ENCODE data around the gene PMM1.
"Not testable (repeated sequence)": the region's sequence is repeated elsewhere in the genome, so short reads cannot be mapped to it uniquely, and the experiment has no call there.

The PMM1 gene

DNA sequence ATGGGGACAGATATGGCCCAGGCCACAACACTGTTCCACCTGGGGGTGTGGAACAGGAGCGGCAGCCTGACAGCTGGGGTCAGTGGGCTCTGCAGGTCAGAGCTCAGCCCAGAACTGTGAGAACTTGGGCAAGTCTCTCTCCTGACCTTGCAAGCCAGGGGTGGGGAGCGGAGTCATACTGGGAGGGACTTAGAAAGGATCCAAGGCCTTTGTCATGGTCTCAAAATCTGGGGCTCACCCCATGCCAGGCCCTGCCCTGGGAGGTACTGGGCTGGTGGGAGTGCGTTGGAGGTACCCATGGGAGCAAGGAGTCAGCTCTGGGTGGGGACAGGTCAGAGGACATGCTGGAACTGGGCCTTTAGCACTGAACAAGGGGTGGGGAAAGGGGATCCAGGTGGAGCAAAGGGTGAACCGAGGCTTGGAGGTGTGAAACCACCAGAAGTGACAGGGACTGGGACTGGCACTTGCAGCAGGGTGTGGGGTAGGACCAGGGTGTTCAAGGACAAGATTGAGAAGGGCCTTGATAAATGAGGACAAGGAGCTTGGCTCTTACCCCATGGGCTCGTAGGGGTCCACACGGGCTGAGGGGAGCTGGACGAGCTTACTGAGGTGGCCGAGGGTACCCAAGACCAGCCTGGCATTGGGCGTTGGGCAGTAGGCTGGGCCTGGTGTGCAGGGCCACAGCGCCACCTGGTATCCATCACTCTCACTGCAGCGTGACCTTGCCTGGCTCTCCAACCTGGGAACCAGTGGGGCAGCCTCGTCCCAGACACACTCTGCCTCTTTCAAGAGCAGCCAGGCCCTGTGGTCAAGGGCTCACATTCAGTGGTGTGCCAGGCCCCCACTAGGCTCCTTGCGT, 7.4 kb upstream of the PMM1 start:
- peak; percentile 42 for DNase-seq

DNA sequence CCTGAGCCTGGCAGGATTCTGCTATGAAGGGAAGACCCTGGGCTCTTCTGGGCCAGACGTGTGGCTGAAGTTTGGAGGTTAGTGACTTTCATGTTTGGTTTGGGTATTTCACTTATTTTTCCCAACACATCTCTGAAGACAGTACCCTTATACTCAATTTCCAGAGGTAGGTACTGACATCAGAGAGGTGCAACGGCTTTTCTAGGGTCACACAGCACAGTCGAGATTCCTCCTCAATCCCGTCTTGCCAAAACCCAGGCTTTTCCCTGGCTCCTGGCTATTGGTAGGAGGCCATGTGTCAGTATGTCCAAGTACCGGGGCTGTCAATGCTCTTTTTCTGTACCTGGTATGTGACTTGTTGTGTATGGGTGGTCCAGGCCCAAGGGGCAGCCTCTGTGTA, 6.1 kb upstream of the PMM1 start:
- DNase-seq = no peak

DNA sequence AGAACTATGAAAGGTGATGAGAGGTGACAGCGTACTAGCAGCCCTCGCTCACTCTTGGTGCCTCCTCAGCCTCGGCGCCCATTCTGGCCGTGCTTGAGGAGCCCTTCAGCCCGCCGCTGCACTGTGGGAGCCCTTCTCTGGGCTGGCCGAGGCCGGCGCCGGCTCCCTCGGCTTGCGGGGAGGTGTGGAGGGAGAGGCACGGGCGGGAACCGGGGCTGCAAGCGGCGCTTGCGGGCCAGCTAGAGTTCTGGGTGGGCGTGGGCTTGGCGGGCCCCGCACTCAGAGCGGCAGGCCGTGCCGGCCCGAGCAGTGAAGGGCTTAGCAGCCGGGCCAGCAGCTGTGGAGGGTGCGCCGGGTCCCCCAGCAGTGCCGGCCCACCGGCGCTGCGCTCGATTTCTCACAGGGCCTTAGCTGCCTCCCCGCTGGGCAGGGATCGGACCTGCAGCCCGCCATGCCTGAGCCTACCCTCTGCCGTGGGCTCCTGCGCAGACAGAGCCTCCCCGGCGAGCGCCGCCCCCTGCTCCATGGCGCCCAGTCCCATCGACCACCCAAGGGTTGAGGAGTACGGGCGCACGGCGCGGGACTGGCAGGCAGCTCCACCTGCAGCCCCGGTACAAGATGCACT, 3.8 kb upstream of the PMM1 start:
- not testable (repeated sequence) for DNase-seq

DNA sequence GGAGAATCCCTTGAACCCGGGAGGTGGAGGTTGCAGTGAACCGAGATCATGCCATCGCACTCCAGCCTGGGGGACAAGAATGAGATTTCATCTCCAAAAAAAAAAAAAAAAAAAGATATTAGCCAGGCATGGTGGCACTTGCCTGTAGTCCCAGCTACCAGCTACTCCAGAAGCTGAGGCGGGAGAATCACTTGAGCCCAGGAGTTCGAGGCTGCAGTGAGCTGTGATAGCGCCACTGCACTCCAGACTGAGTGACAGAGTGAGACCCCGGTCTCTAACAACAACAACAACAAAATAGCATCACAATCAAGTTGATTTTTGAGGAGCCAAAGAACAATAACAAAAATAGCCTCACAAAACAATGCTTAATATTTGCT, 2.3 kb downstream of the PMM1 start:
- DNase-seq = no peak

DNA sequence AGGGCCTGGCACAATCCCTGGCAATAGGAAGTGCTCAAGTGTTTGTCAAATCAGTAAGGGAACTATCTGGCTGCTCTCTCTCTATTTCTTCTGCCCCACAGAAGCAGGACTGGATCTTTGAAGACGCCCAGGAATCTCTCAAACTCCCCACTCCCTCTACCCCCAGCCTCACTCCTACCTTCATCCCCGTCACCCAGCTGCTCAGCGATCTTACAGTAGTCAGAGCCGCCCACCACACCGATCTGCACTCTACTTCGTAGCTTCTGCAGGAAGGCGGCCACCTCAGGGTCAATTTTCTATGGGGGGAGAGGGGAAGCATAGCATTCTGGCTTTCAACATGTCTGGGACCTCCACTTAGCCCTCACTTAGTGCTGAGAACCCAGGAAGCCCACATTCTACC, 3.7 kb downstream of the PMM1 start:
- DNase-seq = no peak

DNA sequence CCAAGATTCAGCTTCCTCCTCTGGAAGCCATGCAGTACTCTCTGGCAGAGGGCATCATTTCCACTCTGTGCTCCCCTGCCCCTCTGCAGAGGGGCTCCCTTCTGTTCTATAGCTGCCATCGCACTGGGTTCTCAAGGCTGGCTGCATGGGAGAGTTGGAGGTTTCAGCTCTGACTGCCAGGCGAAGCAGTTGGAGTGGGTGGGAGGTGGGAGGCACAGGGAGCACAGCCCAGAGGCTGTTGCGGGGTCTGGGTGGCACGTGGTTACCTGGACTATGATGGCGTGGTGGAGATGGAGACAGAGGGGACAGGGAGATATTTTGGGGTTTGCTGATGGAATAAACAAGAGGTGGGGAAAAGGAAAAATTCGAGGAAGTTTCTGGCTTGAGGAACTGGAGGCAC, 4.8 kb downstream of the PMM1 start:
- DNase-seq = no peak

DNA sequence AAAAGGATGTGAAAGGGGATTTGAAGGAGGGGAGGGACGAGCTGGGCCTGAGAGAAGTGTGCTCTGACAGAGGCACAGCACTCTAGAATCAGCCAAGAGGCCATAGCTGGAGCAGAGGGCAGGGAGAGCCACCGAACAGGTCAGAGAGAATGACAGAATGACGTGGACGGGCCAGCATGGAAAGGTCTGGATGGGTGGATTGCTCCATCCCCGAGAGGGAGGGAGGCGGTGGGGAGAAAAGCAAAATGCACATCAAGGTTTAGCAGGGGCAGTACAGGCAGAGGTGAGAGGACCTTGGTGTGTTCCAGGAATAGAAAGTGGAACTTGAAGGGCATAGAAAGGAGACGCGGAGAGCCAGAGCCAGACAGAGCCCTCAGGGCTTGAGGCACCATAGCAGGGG, 6.9 kb downstream of the PMM1 start:
- DNase-seq = no peak

DNA sequence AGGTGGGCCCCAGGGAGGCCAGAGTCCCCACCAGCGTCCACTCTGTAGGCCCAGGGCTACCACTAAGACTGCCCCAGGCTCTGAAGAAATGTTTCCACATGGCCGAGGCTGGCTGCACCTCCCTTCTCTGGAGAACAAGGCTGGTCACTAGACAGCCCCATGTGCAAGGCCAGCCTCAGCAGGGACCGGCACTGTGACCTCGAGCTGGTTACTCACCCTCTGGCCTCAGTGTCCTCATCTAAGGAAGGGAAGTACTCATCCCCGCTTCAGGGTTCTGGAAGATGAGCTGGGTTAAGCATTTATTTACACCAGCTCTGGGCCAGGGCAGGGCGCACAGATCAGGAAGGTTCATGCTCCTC, 9.7 kb downstream of the PMM1 start:
- DNase-seq = no peak

DNA sequence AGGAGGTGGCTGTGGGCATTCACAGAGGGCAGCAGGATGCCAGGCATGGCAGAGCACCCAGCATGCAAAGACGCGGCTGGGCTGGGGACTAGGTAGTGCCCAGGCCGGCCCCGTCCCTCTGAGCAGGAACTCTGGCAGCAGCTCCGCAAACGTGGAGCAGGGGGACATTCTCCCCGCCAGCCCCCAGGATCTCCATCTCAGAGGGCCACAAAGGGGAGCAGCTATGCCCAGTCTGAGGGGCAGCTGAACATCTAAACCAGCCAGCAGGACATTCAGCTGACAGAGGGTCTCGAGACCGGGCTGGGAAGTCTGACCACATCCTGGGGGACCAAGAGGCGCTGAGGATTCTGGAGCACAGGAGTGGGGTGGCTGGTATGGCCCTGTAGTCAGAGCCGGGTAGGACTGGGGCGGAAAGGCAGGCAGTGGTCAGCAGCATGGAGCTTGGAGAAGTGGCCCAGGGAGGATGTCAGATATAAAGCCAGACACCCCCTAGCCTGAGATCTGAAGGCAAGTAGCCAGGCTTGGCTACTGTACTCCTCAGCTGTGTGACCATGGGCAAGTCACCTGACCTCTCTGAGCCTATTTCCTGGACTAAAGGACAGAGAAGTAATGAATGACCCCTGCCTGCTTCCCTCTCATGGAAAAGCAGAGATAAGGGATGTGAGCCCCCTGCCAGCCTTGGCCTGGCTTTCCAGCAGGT, 10.2 kb downstream of the PMM1 start:
- no peak for DNase-seq

DNA sequence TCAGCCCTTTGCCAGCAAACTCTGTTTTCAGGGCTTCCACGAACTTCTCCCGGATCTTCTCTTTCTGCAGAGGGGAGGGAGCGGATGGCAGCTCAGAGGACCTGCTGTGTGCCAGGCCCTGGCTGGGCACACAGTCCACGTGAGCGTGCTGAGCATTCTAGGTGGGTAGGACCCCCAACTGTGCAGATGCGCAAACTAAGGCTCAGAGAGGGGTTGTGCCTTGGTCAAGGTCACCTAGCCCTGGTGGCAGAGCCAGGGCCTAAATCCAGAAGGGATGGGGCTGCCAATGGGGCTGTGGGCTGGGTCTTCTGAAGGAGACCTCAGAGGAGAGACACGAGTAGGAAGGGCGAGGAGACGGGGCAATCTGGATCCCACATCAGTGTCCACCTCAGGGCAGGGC, 10.8 kb downstream of the PMM1 start:
- no peak for DNase-seq

DNA sequence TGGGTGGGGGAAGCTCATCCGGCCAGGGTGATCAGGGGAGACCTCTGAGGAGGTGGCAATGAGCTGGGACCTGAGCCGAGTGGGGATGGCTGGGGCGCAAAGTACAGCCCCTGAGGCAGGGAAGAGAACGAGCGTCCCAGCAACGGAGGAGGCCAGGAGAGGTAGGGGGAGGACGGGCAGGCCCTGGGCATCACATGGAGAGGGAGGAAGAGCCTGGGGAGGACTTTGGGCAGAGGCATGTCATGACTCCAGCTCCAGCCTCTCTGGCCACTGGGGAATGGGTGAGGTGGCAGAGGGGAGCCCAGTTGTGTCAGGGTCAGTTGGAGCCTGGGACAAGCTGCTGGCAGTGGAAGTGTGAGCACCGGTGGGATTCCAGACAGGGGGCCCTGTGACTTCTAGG, 11.5 kb downstream of the PMM1 start:
- DNase-seq = no peak

DNA sequence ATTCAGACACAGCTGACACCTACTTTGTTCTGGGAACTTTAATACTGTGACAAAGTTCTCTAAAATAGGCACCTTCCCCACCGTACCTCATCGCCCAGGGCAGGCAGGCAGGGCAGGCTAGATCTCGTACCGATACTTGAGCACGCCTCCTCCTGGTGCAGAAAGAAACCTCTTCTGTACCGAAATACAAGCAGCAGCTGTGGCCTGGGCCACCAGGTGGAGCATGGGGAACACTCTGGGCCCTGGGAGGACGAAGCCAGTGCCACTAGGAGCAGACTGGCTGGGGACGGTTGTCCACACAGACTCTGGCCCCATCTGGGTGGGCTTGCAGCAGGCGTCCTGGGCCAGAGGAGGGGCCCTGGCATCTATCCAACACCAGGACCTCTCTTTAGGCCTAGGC, 12.8 kb downstream of the PMM1 start:
- peak; percentile 34 for DNase-seq

DNA sequence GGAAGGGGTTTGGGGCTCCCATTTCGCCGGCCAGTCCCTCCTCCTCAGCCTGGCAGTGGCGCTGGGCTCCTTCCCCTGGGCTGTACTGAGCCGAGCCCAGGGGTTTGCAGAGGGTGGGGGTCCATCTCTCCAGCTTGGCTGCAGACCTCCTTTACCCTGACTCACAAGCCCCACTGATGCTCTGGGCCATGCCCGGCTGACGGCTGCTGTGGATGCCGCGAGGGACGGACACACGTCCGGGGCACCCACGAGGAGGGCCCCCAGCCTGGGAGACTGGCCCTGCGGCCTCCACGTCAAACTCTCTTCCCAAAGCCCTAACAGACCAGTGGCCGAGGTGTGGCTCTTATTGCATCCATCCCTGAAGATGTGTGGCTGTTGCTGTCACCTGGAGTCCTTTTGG, 14.1 kb downstream of the PMM1 start:
- DNase-seq = no peak

DNA sequence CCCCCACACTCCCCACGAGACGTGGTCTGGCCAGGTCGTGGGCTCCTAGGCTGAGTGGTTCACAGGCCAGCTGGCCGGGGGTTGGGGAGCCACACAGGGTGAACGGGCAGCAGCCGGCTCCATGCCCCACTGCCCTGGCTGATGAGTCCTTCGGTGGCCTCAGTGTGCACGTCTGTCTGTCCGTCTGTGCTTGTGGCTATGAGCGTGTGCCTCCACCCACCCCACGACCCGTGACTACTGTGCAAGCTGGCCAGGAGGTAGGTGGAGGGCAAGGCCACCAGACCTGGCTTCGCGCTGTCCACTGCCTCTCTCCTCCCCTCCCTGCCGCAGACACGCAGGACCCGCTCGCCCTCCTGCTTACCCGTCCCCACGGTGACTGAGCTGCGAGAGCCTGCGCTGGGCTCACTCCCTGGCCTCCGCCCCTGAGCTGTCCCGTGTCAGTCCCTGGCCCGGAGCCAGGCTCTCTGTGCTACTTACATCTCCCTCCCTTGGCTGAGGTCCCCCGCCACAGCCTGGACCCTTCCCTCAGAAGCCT, 14.7 kb downstream of the PMM1 start:
- no peak for DNase-seq

DNA sequence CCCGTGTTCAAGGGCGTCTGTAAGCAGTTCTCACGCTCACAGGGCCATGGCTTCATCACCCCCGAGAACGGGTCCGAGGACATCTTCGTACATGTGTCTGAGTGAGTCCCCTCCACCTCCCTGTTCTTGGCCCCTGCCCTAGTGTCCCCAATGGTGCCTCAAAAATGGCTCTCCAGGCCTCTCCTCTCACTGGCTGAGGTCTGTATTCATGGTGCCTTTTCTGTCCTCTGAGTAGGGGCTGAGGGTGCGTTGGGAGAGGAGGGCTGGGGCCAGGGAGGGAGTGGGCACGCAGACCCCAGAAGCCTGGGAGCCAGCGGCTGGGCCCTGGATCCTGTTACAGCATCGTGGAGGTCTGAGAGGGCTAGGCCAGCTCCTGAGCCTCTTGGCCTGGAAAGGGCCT, 16.0 kb downstream of the PMM1 start:
- no peak for DNase-seq

DNA sequence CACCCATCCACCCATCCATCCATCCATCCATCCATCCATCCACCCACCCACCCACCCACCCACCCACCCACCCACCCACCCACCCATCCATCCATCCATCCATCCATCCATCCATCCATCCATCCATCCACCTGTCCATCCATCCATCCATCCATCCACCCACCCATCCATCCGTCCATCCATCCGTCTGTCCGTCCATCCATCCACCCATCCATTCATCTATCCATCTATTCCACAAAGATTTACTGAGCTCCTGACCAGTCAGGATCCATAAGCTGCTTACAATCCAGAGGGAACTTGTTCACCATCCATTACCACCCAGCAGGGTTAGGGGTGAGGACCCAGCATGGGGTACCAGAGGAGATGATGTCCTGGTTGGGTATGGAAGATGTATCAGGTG, 17.3 kb downstream of the PMM1 start:
- DNase-seq = not testable (repeated sequence)

DNA sequence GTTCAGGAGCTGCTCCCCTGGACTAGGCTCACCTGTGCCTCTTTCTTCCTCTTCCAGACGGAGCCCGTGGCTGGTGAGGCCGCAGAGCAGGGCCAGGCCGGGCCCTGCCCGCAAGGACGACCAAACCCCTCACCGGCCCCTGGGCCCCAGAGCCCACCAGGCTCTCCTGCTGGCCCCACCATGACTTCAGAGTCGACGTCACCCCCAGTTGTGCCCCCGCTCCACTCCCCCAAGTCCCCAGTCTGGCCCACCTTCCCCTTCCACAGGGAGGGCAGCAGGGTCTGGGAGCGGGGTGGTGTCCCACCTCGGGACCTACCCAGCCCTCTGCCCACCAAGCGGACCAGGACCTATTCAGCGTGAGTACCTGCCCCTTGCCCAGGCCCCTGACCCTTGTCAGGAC, 17.9 kb downstream of the PMM1 start:
- DNase-seq = no peak

DNA sequence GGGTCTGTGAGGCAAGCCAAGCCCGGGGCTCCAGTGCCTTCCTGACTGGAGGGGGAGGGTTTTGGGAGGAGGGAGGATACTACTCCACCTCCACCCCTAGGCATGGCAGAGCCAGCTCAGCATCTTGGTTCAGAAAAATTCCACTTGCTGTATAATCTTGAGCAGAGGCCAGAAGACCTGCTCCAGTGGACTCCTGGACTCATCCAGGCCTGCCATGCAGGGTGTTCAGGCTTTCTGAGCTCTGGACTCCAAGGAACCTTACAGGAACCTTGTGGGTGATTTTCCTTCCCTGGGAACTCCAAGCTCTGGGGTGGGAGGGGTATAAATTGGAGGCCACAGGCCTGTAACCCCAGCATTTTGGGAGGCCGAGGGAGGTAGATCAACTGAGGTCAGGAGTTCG, 19.4 kb downstream of the PMM1 start:
- no peak for DNase-seq

DNA sequence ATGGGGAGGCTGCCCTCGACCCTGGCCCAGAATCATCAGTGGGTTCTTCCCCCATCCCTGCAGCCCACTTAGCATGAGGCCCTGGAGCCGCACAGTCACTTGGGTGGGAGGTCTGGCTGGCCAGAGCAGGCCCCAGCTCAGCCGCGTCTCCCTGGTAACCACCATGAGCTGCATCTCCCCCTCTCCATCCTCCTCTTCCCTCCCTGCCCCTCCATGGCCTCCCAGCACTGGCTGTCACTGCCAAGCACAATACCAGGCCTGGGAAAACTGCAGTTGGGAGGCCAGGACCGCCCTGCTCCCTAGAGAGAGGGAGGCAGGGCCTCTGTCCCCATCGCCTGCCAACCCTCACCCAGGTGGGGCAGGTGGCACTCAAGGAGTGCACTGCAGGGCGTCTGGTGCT, 20.8 kb downstream of the PMM1 start:
- no peak for DNase-seq

DNA sequence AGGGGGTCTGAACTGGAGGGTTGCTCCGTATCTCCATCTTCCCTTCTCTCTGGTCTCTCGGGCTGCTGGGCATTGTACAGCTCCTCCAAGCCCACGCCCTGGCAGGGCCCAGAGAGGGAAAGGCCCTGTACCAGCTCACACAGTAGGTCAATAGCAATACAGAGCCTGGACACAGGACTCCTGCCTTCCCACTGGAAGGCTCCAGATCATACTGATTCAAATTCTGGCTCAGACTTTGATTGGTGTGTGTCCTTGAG, 22.2 kb downstream of the PMM1 start:
- no peak for DNase-seq

DNA sequence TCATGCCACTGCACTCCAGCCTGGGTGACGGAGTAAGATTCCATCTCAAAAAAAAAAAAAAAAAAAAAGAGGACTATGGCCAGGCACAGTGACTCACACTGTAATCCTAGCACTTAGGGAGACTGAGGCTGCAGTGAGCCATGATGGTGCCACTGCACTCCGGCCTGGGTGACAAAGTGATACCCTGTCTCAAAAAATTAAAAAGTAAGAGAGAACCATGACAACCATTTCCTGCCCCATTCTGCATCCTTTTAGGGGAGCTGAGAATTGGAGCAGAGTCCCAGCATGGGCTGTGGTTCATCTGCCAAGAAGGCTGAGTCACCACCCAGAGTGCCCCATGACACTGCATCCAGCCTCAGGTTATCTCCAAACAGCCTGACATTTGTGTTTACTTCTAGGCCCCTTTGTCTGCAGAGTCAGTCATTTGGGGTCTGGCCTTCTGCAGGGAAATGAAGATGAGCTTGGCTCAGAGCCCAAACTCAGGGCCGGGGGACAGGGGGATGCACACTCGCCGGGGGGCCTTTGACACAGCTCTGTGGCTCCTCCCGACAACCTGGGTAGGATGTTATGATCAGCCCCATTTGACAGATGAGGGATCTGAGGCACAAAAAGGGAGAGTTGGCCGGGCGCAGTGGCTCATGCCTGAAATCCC, 24.1 kb downstream of the PMM1 start:
- no peak for DNase-seq

DNA sequence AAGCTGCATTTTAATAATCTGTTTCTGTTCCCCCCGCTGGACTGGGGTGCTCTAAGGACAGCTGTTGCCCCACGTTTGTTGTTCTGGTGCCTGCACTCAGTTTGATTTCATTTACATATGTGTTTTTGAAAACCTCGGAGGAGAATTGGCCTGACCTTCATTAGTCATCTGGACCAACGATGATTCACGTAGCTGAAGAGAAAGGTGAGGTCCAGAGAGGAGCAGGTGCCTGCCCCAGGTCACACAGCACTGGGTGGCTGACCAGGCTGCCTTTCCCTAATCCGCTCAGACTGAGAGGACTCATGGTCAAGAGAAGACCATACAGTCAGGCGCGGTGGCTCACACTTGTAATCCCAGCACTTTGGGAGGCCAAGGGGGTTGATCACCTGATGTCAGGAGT, 25.1 kb downstream of the PMM1 start:
- DNase-seq = no peak

DNA sequence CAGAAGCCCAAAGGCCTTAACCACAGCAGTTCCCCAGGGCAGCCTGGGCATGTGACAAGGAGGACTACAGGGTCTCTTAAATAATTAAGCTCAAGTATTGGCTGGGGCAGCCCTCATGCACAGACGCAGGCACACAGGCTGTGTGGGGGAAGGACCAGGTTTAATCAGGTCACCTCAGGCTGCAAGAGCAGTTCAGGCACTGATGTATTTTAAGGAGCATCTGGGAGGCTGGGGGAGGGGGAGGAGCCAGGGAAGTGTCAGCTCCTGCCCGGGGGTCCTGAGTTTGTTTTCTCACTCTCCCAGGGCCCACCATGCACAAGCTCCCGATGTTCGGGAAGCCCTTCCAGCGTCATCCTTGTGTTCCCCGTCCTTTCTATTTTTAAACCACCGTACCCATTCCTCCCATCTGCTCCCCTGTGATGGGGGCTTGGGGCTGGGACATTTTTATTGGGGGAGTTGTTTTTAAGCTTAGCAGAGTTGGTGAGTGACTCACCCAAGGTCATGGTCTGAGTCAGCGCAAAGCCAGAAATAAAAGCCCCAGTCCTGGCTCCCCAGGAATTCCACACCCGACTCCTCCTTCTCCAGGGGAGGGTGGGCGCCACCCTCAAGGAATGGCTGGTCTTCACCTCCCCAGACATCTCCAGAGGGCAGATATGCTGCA, 26.5 kb downstream of the PMM1 start:
- DNase-seq = no peak

All from activated T-cell treated with anti-CD3 and anti-CD28 coated beads, Interleukin-2, amount 50 U/mL, for 1 hour (primary cell).